ENCODE measurements around the gene RIC8B.
"Not testable (repeated sequence)": the region's sequence is repeated elsewhere in the genome, so short reads cannot be mapped to it uniquely, and the experiment has no call there.

The RIC8B gene

GRCh38 chr12:106910202-106910601 lies 135.7 kb downstream of the RIC8B start:
- no peak for DNase-seq

GRCh38 chr12:106911581-106911980 lies 137.1 kb downstream of the RIC8B start:
- DNase-seq, result no peak

DNA sequence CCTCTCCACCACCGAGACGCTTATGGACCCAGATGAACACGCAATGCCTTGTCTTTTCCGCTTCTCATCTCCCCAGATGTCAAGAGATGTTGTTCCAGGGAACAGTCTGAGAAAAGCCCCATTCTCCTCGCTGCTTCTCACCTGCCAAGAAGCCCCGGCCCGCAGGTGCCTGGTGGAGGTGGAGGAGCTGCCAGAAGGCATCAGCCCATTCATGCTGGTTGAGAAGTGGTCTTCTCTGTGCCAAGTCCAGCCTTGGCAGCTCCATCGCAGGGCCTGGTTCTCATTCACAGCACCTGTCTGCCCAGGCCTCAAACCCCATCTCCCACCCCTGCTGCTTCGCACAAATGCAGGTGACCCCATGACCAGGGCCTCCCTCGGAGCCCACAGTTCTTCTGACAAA lies 139.0 kb downstream of the RIC8B start:
- DNase-seq, result no peak

DNA sequence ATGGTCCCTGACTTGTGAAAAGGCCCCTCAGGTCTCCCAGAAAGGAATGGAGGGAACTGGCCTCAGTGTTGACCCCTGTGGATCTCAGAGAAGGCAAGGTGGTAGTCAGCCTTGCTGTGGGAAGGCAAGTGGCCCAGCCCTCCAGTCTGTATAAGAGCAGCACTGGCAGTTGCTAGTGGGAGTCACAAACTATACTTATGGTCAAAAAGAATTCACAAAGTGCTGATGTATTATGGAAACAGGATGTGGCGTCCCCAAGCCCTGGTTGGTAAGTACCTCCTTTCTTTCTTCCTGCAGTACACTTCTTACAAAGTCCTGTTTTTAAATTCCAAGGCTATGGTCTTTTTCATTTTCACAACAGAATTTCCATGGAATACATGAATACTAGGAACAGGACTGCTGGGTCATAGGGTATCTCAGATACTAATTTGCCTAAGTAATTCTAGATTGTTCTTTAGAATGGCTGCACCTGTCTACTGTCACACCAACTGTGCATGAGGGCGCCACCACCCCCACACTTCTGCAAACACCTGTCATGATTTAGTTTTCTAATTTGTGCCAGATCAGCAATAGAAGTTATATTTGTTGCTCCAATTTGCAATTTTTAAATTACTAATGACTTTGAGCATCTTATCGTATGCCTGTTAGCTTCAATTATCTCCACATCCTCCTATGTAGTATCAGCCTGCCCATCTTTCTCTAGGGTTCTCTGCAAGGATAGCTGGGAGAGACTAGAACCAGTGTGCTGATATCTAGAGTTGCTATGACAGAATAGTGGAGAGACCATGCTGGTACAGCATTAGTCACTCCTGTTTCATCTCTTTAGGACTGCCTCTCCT lies 140.5 kb downstream of the RIC8B start:
- no peak for DNase-seq

DNA sequence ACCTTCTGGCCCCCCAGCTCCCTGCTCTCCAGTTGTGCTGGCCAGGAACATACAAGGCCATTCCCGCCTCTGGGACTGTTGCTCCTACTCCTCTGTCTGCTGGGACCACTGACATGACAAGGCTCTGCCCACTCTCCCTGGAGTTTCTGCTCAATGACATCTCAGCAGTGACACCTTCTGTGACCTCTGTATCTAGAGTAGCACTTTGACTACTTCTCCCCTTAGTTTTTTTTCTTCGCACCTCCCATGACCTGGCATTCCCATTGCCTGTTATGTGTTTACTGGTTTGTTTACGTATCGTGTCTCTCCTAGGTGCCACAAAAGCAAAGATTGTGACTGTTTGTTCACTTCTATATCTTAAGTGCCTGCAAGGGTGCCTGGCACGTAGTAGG lies 141.1 kb downstream of the RIC8B start:
- DNase-seq, result no peak

- DNase-seq, result no peak
Measured at GRCh38 chr12:106917503-106917902, 143.0 kb downstream of the RIC8B start.

DNA sequence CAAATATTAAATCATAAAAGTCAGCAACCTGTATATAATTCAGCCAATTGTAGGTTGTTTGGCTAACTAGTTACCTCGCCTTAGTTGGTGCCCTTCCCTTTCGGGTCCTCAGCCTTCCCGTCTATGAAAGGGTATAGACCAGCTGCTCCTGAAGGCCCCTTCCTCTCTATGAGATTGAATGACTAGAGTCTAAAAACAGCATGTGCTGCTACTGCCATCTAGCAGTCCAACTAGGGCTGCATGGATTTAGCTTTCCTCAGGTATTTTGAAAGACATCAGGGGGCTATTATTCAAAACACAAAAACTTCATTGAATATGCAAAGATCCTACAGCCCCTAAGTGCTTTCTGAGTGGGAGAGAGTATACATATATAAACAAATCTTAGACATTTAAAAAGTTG lies 144.3 kb downstream of the RIC8B start:
- DNase-seq, result no peak

DNA sequence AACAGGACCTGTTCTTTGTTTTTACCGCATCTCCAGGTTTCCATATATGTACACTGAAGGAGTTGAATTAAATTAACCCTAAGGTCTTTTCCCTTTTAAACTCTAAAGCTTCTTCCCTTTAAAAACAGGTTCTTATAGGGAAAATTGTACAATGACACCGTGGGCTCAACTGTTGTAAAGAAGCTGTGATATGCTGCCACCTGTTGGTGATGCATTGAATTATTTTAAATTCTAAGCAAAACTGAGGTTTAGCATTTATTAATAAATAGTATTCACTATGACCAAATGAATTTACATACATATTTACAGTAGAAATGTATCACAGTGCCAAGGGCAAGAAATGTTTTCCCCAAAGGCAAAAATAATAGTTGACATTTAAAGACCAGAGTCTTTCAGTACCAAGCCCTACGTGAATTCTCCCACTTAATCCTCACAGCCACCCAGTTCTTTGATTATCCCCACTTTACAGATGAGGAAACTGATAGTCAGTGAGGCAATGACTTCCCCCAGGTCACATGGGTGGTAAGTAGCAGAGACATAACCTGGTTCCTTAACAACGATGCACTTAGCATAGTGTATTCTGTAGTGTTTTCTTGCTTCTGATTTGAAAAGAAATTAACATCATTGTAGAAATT lies 145.5 kb downstream of the RIC8B start:
- DNase-seq, result no peak

- DNase-seq, result not testable (repeated sequence)
Measured at GRCh38 chr12:106921976-106922375, 147.5 kb downstream of the RIC8B start.

GRCh38 chr12:106923594-106923993 lies 149.1 kb downstream of the RIC8B start:
- not testable (repeated sequence) for DNase-seq

DNA sequence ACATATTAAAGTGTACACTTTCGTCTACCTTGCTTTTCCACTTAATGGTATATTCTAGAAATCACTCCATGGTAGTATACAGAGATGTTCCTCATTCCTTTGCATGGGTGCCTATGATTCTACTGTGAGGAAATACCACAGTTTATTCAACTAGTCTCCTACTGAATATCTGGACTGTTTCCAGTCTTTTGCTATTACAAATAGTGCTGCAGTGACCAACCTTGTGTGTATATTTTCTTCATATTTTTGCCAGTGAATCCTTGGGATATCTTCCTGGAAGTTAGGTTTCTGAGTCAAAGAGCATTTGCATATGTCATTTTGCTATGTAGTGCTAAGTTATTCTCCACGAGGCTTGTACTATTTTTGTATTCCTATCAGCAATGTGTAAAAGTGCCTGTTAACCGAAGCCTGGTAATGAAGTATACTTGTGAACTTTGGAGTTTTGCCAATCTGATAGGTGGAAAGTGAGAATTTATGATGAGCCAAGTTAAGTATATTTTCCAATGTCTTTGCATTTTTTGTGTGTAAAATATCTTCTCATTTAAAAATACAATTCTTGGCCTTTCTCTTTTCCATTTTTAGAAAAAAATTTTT lies 149.9 kb downstream of the RIC8B start:
- no peak for DNase-seq

DNA sequence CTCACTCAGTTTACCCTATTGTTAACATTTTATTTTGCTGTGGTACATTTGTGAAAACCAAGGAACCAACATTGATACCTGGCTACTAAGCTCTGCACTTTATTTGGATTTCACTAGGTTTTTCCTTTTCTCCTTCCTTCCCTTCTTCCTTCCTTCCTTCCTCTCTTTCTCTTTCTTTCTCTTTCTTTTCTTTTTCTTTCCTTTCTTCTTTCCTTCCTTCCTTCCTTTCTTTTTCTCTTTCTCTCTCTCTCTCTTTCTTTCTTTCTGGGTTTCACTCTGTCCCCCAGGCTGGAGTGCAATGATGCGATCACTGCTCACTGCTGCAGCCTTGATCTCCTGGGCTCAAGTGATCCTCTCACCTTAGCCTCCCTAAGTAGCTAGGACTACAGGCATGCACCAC lies 152.2 kb downstream of the RIC8B start:
- no peak for DNase-seq

GRCh38 chr12:106934277-106934676 lies 159.8 kb downstream of the RIC8B start:
- DNase-seq, result no peak

Measured in left hindlimb (tissue), 1 donor.